NCI-H524 (cell line): Measurements from ENCODE around the gene SLC23A2.

Experiments used
- DNase-seq, 2 experiments: peaks; one replicate each; lab custom pipeline; 2025; lab: John Stamatoyannopoulos, UW

SLC23A2 gene

DNA sequence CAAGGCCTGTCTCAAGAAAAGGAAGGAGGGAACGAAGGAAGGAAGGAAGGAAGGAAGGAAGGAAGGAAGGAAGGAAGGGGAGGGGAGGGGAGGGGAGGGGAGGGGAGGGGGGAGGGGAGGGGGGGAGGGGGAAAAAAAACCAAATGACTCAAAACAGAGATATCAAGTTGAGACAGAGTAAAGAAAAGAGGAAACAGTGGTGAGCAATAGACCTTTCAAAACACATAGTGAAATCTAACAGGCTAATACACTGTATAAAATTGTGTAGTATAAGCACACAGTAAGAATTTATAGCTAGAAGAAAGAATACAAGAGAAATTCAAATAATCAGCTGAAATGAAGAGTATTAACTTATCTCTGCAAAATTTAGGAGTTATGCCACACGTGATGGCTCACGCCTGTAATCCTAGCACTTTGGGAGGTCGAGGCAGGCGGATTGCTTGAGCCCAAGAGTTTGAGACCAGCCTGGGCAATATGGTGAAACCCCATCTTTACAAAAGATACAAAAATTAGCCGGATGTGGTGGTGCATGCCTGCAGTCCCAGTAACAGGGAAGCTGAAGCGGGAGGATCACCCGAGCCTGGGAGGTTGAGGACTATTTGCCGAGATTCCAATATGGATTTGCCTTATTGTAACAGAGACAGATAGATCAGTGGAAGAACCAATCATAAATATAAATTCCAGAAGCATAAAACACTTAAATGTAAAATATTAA, 156.4 kb downstream of the SLC23A2 start:
- no peak for DNase-seq

- DNase-seq: no peak
Measured at GRCh38 chr20:4844325-4844724, 157.0 kb downstream of the SLC23A2 start.

DNA sequence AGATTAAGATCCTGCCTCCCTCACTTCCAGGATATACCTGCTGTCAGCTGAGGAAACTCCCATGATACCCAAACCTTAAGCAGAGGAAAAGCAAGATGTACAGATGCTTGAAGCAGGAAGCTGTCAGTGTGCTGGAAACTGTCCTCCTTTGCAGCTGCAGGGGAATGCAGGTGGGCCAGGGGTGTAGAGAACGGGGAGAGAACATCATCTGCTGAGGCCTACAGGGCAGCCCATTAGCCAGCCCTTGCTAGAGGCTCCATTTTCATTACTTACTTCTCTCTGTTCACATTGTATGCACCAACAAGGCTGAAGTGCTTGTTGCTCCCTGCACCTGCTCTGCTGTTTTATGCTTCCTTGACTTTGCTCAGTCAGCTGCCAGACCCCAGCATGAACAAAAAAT, 160.5 kb downstream of the SLC23A2 start:
- no peak for DNase-seq

DNA sequence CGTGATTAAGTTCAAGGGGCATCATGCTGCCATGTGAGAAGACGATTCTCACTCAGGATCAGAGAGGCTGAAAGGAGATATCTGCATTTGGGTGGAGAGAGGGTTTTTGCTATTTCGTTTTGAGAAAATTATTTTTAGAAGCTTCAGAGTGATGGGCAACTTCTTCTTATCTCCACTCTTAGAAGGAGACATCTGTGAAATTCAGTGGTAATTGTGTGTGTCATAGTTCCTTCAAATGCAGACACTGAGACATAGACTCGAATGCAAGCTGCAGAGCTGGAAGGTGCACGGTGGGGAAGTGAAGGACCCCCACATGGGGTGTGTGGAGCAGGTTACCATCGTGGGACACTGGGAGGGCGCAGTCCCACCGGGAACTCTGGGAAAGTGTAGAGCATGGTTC, 162.8 kb downstream of the SLC23A2 start:
- DNase-seq: no peak

DNA sequence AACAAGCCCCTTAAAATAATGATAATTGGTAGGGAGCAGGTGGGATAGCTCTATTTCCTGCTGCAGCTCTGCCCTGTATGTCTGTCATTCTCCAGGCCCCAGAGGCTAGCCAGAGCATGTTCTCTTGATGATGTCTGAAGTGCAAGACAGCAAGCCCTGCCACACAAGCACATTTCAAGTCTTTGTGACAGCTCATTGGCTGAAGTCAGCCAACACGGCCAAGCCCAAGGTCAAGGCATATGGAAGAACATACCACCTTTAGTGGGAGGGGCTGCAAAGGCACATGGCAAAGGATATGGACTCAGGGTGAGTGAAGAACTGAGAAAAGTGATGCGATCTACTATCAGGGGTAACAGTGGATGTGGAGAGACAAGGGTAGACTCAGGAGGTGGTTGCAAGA, 163.6 kb downstream of the SLC23A2 start:
- no peak for DNase-seq

DNA sequence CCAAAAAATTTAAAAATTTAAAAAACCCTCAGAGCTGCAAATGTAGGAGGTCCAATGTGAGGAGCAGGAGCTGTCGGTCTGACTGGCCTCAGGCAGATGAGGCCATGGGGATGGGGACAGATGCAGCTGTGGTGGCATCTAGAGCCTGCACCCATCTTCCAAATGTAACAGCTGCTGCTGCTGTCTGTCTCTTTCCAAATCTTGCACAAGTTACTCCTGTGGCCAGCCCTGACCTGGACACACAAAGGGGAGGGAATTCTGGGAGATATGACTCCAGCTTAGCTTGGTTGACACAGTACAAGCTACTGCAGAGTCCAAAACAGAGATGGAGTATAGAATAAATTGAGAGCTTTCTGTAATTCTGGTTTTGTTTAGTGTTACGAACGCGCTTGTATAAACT, 164.4 kb downstream of the SLC23A2 start:
- no peak for DNase-seq

DNA sequence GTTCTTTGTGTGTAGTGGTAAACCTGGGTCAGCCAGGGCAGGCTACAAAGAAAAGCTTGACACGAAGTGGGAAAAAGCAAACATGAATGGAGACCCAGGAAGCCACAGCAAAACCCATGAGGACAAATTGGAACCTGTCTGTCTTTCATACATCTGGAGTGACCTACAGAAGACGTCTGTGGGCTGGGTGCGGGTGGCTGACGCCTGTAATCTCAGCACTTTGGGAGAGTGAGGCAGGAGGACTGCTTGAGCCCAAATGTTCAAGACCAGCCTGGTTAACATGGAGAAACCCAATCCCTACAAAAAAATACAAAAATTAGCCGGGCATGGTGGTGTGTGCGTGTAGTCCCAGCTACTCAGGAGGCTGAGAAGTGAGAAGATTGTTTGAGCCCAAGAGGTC, 164.8 kb downstream of the SLC23A2 start:
- DNase-seq: no peak

GRCh38 chr20:4835244-4836177, 165.8 kb downstream of the SLC23A2 start:
- no peak for DNase-seq

DNA sequence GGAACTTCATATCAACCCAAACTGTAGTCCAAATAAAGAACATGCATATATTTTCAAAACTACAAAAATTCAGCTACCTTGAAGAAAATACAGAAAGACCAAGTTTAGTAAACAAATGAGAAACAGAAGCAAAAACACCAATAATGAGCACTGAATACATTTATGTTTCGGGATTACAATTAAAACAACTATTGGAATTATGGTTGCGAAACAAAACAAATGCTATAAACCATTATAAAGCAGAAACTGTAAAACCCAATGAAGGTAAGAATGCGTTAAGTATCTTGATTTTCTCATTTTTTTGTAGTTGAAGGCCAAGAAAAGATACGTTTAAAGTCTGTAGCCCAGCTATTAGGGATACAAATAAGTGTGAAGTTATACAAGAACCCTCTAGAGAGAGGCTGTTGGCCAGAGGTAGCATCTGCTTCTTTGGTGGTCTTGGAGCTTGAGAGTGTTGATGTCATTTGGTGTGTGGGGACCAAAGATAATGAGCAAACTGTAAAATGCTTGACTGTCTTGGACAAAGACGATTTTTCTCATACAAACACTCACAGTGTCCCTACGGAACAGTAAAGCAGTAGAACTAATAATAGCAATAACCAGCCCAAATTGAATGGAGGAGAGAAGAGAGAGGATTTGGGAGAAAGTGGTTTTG, 168.1 kb downstream of the SLC23A2 start:
- DNase-seq: no peak

- no peak for DNase-seq
Measured at GRCh38 chr20:4832469-4832868, 168.8 kb downstream of the SLC23A2 start.

DNA sequence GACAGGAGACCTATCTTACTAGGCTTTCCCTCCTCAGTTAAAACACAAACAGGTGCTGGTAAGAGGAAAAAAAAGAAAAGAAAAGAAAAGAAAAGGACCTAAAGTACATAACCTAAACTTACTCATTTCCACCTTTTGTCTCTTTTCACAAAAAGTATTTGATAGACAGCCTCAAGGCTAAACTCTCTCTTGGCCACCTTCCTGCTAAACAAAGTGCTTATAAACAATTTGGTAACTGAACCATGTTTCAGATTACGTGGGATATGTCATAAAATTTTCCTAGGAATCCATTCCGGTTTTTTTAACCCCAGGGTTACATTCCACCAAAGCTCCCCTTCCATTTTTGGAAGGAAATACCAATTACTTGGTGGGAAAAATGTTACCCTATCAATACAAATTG, 170.6 kb downstream of the SLC23A2 start:
- no peak for DNase-seq

DNA sequence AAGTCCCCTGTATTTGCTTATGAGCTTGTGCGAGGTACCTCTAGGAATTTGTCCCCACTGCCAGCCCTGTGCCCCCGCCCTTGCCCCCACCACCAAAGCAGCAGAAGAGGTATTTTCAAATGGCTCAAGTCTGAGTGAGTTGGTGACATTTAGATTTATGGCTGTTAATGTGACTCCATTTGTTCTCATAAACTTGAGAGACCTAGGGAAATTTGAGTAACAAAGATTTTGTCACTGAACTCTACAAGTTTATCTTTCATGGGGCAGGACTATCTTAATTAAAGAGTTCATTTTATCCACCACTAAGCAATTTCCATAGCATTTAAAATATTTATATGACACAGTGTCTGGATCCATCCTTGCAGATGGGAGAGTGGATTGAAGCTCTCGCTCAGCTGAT, 171.1 kb downstream of the SLC23A2 start:
- DNase-seq: no peak

- peak; percentile 58 to 72 for DNase-seq
Measured at GRCh38 chr20:4829514-4830215, 171.6 kb downstream of the SLC23A2 start.

DNA sequence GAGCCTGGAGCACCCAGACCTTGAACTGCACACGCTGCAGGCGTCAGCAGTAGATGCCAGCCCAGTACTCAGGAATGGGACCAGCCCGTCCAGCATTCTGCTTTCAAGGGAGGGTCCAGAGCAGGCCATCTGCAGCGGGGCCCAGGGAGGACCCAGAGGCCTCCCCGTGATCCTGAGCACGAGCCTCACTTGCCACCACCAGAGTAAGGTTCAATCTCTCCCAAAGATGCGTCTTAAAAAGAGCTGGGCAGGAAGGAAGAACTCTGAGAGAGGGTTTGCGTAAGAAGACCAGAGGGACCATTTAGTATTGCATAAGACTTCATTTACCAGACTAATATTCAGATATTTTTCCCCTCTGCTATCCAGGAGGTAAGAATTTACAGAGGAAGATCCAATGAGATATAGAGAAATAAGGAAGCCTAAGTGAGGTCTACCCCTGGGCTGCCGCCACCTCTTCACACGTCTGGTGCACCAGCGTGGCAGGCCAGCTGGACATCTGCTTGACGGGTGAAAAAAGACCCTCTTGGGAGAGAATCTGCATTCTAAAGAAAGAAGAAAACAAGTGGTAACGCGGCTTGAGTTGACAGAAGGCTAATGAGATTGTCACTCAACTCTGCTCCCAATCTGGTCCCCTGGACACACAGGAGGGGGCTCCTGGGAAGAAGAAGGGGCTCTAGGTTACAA, 172.3 kb downstream of the SLC23A2 start:
- peak; percentile 72 to 85 for DNase-seq

- DNase-seq: no peak
Measured at GRCh38 chr20:4821590-4821989, 179.7 kb downstream of the SLC23A2 start.

GRCh38 chr20:4820806-4821518, 180.3 kb downstream of the SLC23A2 start:
- DNase-seq: no peak

DNA sequence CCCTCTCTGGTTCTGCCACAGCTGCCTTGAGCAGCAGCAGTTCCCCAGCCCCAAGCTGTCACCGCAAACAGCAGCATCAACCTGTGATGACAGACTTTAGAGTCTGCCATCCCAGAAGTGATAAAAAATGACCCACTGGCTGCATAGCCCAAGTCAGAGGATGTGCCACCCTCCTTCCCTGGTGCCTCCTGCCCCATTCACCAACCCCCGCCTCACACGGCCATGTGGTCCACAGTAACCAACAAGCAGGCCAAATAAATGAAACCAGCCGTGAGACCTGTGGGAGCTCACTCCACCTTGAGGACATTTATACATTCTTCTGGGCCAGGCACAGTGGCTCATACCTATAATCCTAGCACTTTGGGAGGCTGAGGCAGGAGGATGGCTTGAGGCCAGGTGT, 181.4 kb downstream of the SLC23A2 start:
- no peak for DNase-seq

DNA sequence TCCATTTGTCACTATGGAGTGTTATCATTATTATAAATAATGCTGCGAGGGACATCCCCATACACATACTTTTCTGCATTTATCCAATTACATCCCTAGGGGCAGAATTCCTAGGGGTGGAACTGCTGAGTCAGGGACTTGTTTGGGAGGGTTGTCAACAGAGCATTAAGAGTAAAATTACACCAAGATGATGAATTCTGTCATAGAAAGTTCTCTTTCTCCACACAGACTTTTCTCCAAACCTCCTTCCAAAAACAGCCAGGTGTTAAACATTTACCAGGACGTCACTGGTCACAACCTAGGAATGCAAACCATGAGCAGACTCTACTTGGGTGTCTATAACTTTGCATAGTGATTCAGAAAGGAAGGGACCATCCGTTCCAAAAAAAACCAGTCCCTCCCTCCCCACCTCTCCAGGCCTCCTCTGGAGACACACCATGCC, 184.1 kb downstream of the SLC23A2 start:
- DNase-seq: no peak

DNA sequence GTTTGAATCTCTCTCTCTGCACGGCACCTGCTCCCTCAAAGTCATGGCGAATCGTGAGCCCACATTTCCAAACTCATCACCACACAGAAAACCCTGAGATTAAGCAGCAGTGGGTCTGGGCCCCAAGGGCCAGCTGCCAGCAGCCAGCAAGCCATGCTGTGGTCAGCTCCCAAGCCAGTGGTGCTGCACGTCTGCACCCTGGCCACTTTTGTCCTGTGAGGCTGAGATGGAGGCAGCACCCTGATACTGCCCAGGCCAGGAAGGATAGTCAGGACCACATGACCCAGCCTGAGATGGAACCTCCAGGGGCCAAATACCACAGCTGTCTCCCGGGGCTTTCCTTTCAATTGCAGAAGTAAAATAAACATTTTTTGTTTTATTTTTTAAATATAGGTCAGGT, 185.7 kb downstream of the SLC23A2 start:
- DNase-seq: no peak

DNA sequence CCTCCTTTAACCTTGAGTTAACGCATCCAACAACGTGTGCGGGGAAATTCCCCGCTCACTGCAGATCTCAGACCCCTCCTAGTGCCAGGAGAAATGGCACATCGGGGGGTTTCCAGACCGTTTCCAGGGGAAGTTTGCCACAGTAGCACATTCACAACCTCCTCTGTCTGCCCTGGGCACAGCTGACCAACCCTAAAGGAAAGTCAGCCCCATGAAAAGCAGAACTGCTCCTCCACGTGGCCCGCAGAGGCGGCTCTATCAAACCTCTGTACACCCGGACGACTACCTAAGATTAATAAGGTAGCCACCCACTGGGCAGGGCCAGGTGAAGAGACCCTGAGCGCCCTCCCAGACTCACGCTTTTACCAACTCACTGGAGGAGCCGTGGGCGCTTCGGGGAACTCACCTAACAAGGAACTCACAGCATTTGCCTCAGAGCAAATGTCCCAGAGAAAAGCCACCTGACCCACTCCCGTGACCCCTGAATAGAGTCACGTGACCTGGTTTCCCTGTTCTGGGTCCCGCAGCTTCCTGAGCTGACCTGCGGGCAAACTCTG, 186.5 kb downstream of the SLC23A2 start:
- no peak for DNase-seq
